WTC11 (cell line): ENCODE data around the gene PLCE1. TPM values are rescaled to one million over a fixed set of nuclear protein-coding genes. Genes with fewer than 3 reads are reported as not detected.
"Not testable (repeated sequence)": the region's sequence is repeated elsewhere in the genome, so short reads cannot be mapped to it uniquely, and the experiment has no call there.

Experiments used
- ATAC-seq: fragments of 200-7000 bp; cut with Tn5 transposase; 2 replicates; pipeline ENCODE4 v1.10.0; 2021; ENCODE audit warnings: mild to moderate bottlenecking, moderate library complexity
- CTCF ChIA-PET: fragments of 300-600 bp; sonication (Branson Sonifier 250); formaldehyde crosslinking; loops from one replicate; lab custom pipeline; 2021; ENCODE audit warnings: antibody characterized with exemption; lab: Charles Lee
- POLR2A ChIA-PET: fragments of 350-600 bp; sonication (Branson Sonifier 250); formaldehyde crosslinking; loops from one replicate; lab custom pipeline; 2021; ENCODE audit warnings: antibody characterized with exemption; lab: Charles Lee
- DNase-seq: peaks from one replicate; pipeline ENCODE4 v3.0.0; 2021; ENCODE audit warnings: low spot score
- H3K27ac Mint-ChIP-seq: 2 replicates; pipeline ENCODE4 v1.8.0; 2021; ENCODE audit warnings: mixed read lengths
- H3K27me3 Mint-ChIP-seq: 2 replicates; pipeline ENCODE4 v1.8.0; 2021; ENCODE audit warnings: low read depth, mild to moderate bottlenecking, moderate library complexity, mixed read lengths
- H3K36me3 Mint-ChIP-seq: 2 replicates; pipeline ENCODE4 v1.8.0; 2021; ENCODE audit warnings: mixed read lengths
- H3K4me1 Mint-ChIP-seq: 2 replicates; pipeline ENCODE4 v1.8.0; 2022; ENCODE audit warnings: mixed read lengths
- H3K4me3 Mint-ChIP-seq: 2 replicates; pipeline ENCODE4 v1.8.0; 2021; ENCODE audit warnings: mild to moderate bottlenecking, moderate library complexity, mixed read lengths
- H3K9me3 Mint-ChIP-seq: 2 replicates; pipeline ENCODE4 v1.8.0; 2021; ENCODE audit warnings: mixed read lengths
- AFF4 ChIP-seq: sonication (generic); formaldehyde crosslinking; IDR thresholded peaks from 2 replicates; pipeline ENCODE4 v1.8.1; 2023; ENCODE audit warnings: mild to moderate bottlenecking, missing genetic modification reagents, borderline replicate concordance
- ATF1 ChIP-seq: sonication (generic); formaldehyde crosslinking; IDR thresholded peaks from 2 replicates; pipeline ENCODE4 v1.8.1; 2023; ENCODE audit warnings: mild to moderate bottlenecking, moderate library complexity, missing genetic modification reagents
- CBFB ChIP-seq: sonication (generic); formaldehyde crosslinking; IDR thresholded peaks from 2 replicates; pipeline ENCODE4 v1.8.1; 2022; ENCODE audit warnings: mild to moderate bottlenecking, low read depth, missing genetic modification reagents
- HMGXB4 ChIP-seq: sonication (generic); formaldehyde crosslinking; IDR thresholded peaks from 2 replicates; pipeline ENCODE4 v1.8.1; 2023; ENCODE audit warnings: mild to moderate bottlenecking, moderate library complexity, missing genetic modification reagents
- JAZF1 ChIP-seq: fragments of 250-450 bp; sonication (Bioruptor Pico); IDR thresholded peaks from 2 replicates; pipeline ENCODE4 v1.9.0; 2021; ENCODE audit warnings: moderate library complexity, mild to moderate bottlenecking, inconsistent platforms
- NFE2L1 ChIP-seq: sonication (generic); formaldehyde crosslinking; IDR thresholded peaks from 2 replicates; pipeline ENCODE4 v1.8.1; 2023; ENCODE audit warnings: missing genetic modification reagents
- NFYB ChIP-seq: sonication (generic); formaldehyde crosslinking; conservative IDR thresholded peaks from 2 replicates; pipeline ENCODE4 v1.8.0; 2022; ENCODE audit warnings: low read depth, missing genetic modification reagents
- RORB ChIP-seq: fragments of 250-450 bp; sonication (Bioruptor Pico); IDR thresholded peaks from 2 replicates; pipeline ENCODE4 v1.9.0; 2021; ENCODE audit warnings: mild to moderate bottlenecking
- SP1 ChIP-seq: sonication (generic); formaldehyde crosslinking; conservative IDR thresholded peaks from 2 replicates; pipeline ENCODE4 v1.8.1; 2022; ENCODE audit warnings: missing genetic modification reagents
- TCF7 ChIP-seq: sonication (generic); formaldehyde crosslinking; IDR thresholded peaks from 2 replicates; pipeline ENCODE4 v1.8.0; 2022; ENCODE audit warnings: mild to moderate bottlenecking, low read depth, missing genetic modification reagents, moderate library complexity
- ZNF121 ChIP-seq: sonication (generic); formaldehyde crosslinking; IDR thresholded peaks from 2 replicates; pipeline ENCODE4 v1.8.0; 2023; ENCODE audit warnings: missing genetic modification reagents
- ZNF232 ChIP-seq: sonication (generic); formaldehyde crosslinking; IDR thresholded peaks from 2 replicates; pipeline ENCODE4 v1.8.0; 2022; ENCODE audit warnings: mild to moderate bottlenecking, missing genetic modification reagents
- ZNF425 ChIP-seq: fragments of 250-450 bp; sonication (Bioruptor Pico); conservative IDR thresholded peaks from 2 replicates; pipeline ENCODE4 v1.9.0; 2021; ENCODE audit warnings: mild to moderate bottlenecking
- ZNF532 ChIP-seq: fragments of 250-450 bp; sonication (Bioruptor Pico); IDR thresholded peaks from 2 replicates; pipeline ENCODE4 v1.9.0; 2021; ENCODE audit warnings: mild to moderate bottlenecking, borderline replicate concordance
- ZNF671 ChIP-seq: fragments of 250-450 bp; sonication (Bioruptor Pico); IDR thresholded peaks from 2 replicates; pipeline ENCODE4 v1.8.0; 2021; ENCODE audit warnings: mild to moderate bottlenecking
- ZSCAN18 ChIP-seq: fragments of 250-450 bp; sonication (Bioruptor Pico); IDR thresholded peaks from 2 replicates; pipeline ENCODE4 v2.1.2; 2022; ENCODE audit warnings: mild to moderate bottlenecking, moderate library complexity
- total RNA-seq: library from RNA; stranded (reverse); gene quantifications from 3 replicates; pipeline ENCODE4 v1.2.3, GENCODE V29; 2021

The PLCE1 gene
- total RNA-seq, 1 experiment from 2014 or later: 0.11 TPM

GRCh38 chr10:93954726-93955363, 38.9 kb upstream of the PLCE1 start (continued):
- TF ChIP-seq ZNF425 (CRISPR knock-in tag) (no peak), CBFB (CRISPR knock-in tag) (no peak), ATF1 (CRISPR knock-in tag) (no peak)
- TF ChIP-seq, all 79 proteins: peak for 0

GRCh38 chr10:93958834-93959233, 34.9 kb upstream of the PLCE1 start:
- TF ChIP-seq ZNF121 (CRISPR knock-in tag): no peak
- TF ChIP-seq ZNF671 (CRISPR knock-in tag): no peak
- no peak for TF ChIP-seq ZNF532 (CRISPR knock-in tag)
- TF ChIP-seq TCF7 (CRISPR knock-in tag): no peak
- TF ChIP-seq JAZF1: no peak
- no peak for TF ChIP-seq HMGXB4 (CRISPR knock-in tag)
- no peak for TF ChIP-seq AFF4 (CRISPR knock-in tag)
- TF ChIP-seq SP1 (CRISPR knock-in tag): no peak
- TF ChIP-seq RORB (CRISPR knock-in tag): no peak
- TF ChIP-seq ZSCAN18: no peak
- TF ChIP-seq ZNF232 (CRISPR knock-in tag): no peak
- TF ChIP-seq NFYB: no peak
- no peak for TF ChIP-seq NFE2L1 (CRISPR knock-in tag)
- H3K4me3 Mint-ChIP-seq: no peak overlapping the region
- no peaks in the 10 kb centered on the region for H3K4me1 Mint-ChIP-seq
- no peaks in the 10 kb centered on the region for H3K36me3 Mint-ChIP-seq
- no peaks in the 10 kb centered on the region for H3K27me3 Mint-ChIP-seq
- ChIA-PET POLR2A (no interaction called here), CTCF (interaction anchor here (1.2 kb wide), 1 partner anchor 485 kb away, joined by 3 read pairs; no protein-coding TSS in a partner anchor)
- no peak overlapping the region for H3K27ac Mint-ChIP-seq
- DNase-seq (no peak), ATAC-seq (no peak)
- H3K9me3 Mint-ChIP-seq: no peaks in the 10 kb centered on the region

- ATAC-seq, H3K9me3 Mint-ChIP-seq, CTCF ChIA-PET: not testable (repeated sequence)
Observed at GRCh38 chr10:93960988-93961387, 32.7 kb upstream of the PLCE1 start.

More at GRCh38 chr10:93960988-93961387, 32.7 kb upstream of the PLCE1 start:
- H3K4me1 Mint-ChIP-seq, H3K36me3 Mint-ChIP-seq, H3K27me3 Mint-ChIP-seq, DNase-seq, H3K27ac Mint-ChIP-seq, H3K4me3 Mint-ChIP-seq, POLR2A ChIA-PET: not testable (repeated sequence)
